Measurements from ENCODE around the gene PRDM1. TPM values are rescaled to one million over a fixed set of nuclear protein-coding genes. Genes with fewer than 3 reads are reported as not detected.

The PRDM1 gene
- total RNA-seq, 1 experiment from 2014 or later, result 0.40 TPM

GRCh38 chr6:106124437-106125430 lies 38.6 kb downstream of the PRDM1 start:
- CTCF ChIA-PET, result no interaction called here
- no peaks in the 10 kb centered on the region for H3K27me3 Mint-ChIP-seq (ENCODE audit: unreplicated experiment)
- H3K27ac Mint-ChIP-seq (ENCODE audit: unreplicated experiment), result no peak overlapping the region
- H3K4me3 Mint-ChIP-seq (ENCODE audit: low read depth, unreplicated experiment), result no peak overlapping the region
- no peak for TF ChIP-seq CTCF (IDR thresholded peaks at IDR 0.05; ENCODE audit: unreplicated experiment)
- DNase-seq, result no peak
- no peaks in the 10 kb centered on the region for H3K9me3 Mint-ChIP-seq (ENCODE audit: low read depth, unreplicated experiment)
- intact Hi-C loops (cut with micrococcal nuclease; ENCODE audit: unreplicated experiment), result no loop called here
- peaks cover 23% of the 10 kb centered on the region for H3K4me1 Mint-ChIP-seq (ENCODE audit: low read depth, unreplicated experiment)
- no TSS peak for BruUV-seq (replicated peaks)
- peaks cover under 1% of the 10 kb centered on the region for H3K36me3 Mint-ChIP-seq (ENCODE audit: insufficient read depth, unreplicated experiment)

DNA sequence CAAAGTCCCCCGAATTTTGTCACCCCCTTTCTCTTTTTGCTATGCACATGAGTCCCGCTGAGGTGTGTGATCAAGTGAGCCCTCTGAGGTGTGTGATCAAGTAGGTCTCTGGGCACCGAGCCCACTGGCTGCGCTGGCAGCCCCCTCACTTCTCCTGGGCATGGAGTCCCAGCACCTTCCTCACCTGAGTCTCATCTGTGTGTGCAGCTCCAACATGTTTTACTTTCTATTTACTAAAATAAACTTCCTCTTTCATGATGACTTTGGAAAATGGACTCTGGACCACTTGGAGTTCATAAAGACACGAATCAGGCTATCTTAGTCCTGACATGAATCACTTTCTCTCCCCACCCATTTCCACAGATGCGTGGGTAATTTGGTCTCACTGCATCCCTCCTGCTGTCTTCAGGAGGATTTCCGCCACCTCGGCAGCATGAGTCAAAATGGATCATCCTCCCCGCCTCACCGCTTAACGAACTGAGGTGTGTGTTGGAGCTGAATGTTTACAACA lies 39.8 kb downstream of the PRDM1 start:
- no peak for TF ChIP-seq CTCF (IDR thresholded peaks at IDR 0.05; ENCODE audit: unreplicated experiment)
- Mint-ChIP-seq H3K9me3 (ENCODE audit: low read depth, unreplicated experiment) (no peaks in the 10 kb centered on the region), H3K4me1 (ENCODE audit: low read depth, unreplicated experiment) (peaks cover 29% of the 10 kb centered on the region), H3K27me3 (ENCODE audit: unreplicated experiment) (no peaks in the 10 kb centered on the region), H3K27ac (ENCODE audit: unreplicated experiment) (no peak overlapping the region), H3K4me3 (ENCODE audit: low read depth, unreplicated experiment) (no peak overlapping the region), H3K36me3 (ENCODE audit: insufficient read depth, unreplicated experiment) (no peaks in the 10 kb centered on the region)
- DNase-seq, result no peak
- CTCF ChIA-PET, result no interaction called here
- no TSS peak for BruUV-seq (replicated peaks)
- intact Hi-C loops (cut with micrococcal nuclease; ENCODE audit: unreplicated experiment), result no loop called here

DNA sequence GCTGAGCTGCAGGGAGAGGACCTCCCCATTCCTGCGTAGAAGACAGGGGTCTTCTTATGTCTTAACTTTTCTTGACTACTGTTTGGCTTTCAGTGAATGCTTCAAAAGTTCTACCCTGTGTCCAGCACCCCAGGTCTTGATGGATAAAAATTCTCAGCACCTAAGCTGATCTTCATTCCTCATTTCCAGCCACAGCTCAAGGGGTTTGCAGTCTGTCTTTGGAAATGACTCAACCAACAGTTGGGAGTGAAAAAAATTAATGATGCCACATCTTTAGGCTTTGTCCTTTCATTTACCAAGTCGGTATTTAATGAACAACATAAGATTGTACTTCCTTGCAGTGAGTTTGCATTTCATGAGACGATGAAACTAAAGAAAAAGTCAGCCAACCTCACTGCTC lies 40.3 kb downstream of the PRDM1 start:
- H3K36me3 Mint-ChIP-seq (ENCODE audit: insufficient read depth, unreplicated experiment), result no peaks in the 10 kb centered on the region

More for the DNA sequence above, 40.3 kb downstream of the PRDM1 start:
- no peak for TF ChIP-seq CTCF (IDR thresholded peaks at IDR 0.05; ENCODE audit: unreplicated experiment)
- Mint-ChIP-seq H3K4me3 (ENCODE audit: low read depth, unreplicated experiment) (no peak overlapping the region), H3K4me1 (ENCODE audit: low read depth, unreplicated experiment) (peaks cover 29% of the 10 kb centered on the region), H3K27me3 (ENCODE audit: unreplicated experiment) (no peaks in the 10 kb centered on the region), H3K27ac (ENCODE audit: unreplicated experiment) (no peak overlapping the region), H3K9me3 (ENCODE audit: low read depth, unreplicated experiment) (no peaks in the 10 kb centered on the region)
- no TSS peak for BruUV-seq (replicated peaks)
- intact Hi-C loops (cut with micrococcal nuclease; ENCODE audit: unreplicated experiment), result no loop called here
- no peak for DNase-seq
- CTCF ChIA-PET, result no interaction called here

Measured in Calu3 (cell line).